ENCODE results near the gene OR10G7. TPM values are rescaled to one million over a fixed set of nuclear protein-coding genes. Genes with fewer than 3 reads are reported as not detected.
"Not testable (repeated sequence)": the region's sequence is repeated elsewhere in the genome, so short reads cannot be mapped to it uniquely, and the experiment has no call there.

OR10G7 gene
- total and polyA plus RNA-seq, 2 donors = not detected

GRCh38 chr11:124071623-124071948, 30.5 kb upstream of the OR10G7 start:
- no peak for DNase-seq (ENCODE audit: extremely low spot score)
- H3K36me3 ChIP-seq (ENCODE audit: insufficient read depth) = no peaks in the 10 kb centered on the region
- H3K4me3 ChIP-seq (ENCODE audit: low read depth, low read length) = no peak overlapping the region
- peaks cover 1% of the 10 kb centered on the region for H3K4me1 ChIP-seq (ENCODE audit: insufficient read depth)
- H3K27ac ChIP-seq (ENCODE audit: low read depth) = no peak overlapping the region
- WGBS = 75% methylated on average over 4 of the region's 4 CpGs

DNA sequence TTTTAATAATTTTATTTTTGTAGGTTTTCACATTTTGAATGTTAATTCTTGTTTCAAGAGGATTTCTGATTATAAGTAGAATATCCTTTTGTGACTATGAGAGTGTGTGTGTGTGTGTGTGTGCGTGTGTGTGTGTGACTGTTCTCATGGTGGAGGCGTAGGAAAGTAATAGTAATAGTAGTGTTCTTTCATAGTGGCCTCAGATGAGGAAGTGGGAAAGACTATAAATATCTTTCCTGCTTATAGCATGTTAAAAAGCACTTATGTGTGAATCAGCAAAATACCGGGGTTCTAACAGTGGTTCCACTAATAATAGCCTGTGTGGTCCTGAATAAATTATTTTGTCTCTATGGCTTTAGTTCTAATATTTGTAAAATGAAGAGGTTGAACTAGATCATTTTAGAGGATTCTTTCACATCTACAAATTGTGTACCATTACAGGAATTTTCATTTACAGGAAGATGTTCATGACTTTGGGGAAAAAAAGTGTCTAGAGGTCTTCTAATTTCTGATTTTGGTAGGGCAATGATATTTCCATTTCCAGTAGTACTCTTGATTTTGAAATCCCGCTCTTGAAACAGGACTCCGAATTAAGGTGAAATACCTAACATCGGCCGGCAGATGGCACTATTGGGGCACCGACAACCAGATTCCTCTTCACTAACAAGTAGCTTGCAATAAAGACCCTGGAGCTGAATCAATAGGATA, 29.9 kb upstream of the OR10G7 start:
- Histone ChIP-seq H3K27ac (ENCODE audit: low read depth) (no peak overlapping the region), H3K4me3 (ENCODE audit: low read depth, low read length) (no peak overlapping the region), H3K4me1 (ENCODE audit: insufficient read depth) (peaks cover 1% of the 10 kb centered on the region), H3K36me3 (ENCODE audit: insufficient read depth) (no peaks in the 10 kb centered on the region)
- 11% methylated on average over 8 of the region's 8 CpGs for WGBS
- DNase-seq (ENCODE audit: extremely low spot score) = peak; percentile 52

- H3K4me3 ChIP-seq (ENCODE audit: low read depth, low read length) = no peak overlapping the region
- H3K4me1 ChIP-seq (ENCODE audit: insufficient read depth) = peaks cover 1% of the 10 kb centered on the region
- H3K36me3 ChIP-seq (ENCODE audit: insufficient read depth) = no peaks in the 10 kb centered on the region
- no peak overlapping the region for H3K27ac ChIP-seq (ENCODE audit: low read depth)
- WGBS = 27% methylated on average over 28 of the region's 28 CpGs
- no peak for DNase-seq (ENCODE audit: extremely low spot score)
Observed at GRCh38 chr11:124069429-124070401, 28.6 kb upstream of the OR10G7 start.

GRCh38 chr11:124068601-124069110, 27.5 kb upstream of the OR10G7 start:
- H3K4me3 ChIP-seq (ENCODE audit: low read depth, low read length) = no peak overlapping the region
- H3K4me1 ChIP-seq (ENCODE audit: insufficient read depth) = peaks cover 1% of the 10 kb centered on the region
- no peaks in the 10 kb centered on the region for H3K36me3 ChIP-seq (ENCODE audit: insufficient read depth)
- DNase-seq (ENCODE audit: extremely low spot score) = no peak
- no peak overlapping the region for H3K27ac ChIP-seq (ENCODE audit: low read depth)
- 62% methylated on average over 4 of the region's 4 CpGs for WGBS

- Histone ChIP-seq H3K4me1 (ENCODE audit: insufficient read depth) (no peaks in the 10 kb centered on the region), H3K36me3 (ENCODE audit: insufficient read depth) (no peaks in the 10 kb centered on the region), H3K27ac (ENCODE audit: low read depth) (no peak overlapping the region), H3K4me3 (ENCODE audit: low read depth, low read length) (no peak overlapping the region)
- 90% methylated on average over 3 of the region's 3 CpGs for WGBS
- DNase-seq (ENCODE audit: extremely low spot score) = no peak
Observed at GRCh38 chr11:124052966-124053365, 11.8 kb upstream of the OR10G7 start.

- no peaks in the 10 kb centered on the region for H3K4me1 ChIP-seq (ENCODE audit: insufficient read depth)
- no peak for DNase-seq (ENCODE audit: extremely low spot score)
- no peak overlapping the region for H3K27ac ChIP-seq (ENCODE audit: low read depth)
- 51% methylated on average over 1 of the region's 1 CpG for WGBS
- H3K4me3 ChIP-seq (ENCODE audit: low read depth, low read length) = no peak overlapping the region
- no peaks in the 10 kb centered on the region for H3K36me3 ChIP-seq (ENCODE audit: insufficient read depth)
Observed at GRCh38 chr11:124050748-124051147, 9.6 kb upstream of the OR10G7 start.

GRCh38 chr11:124043420-124043819, 2.3 kb upstream of the OR10G7 start:
- Histone ChIP-seq H3K4me3 (ENCODE audit: low read depth, low read length) (no peak overlapping the region), H3K36me3 (ENCODE audit: insufficient read depth) (no peaks in the 10 kb centered on the region), H3K4me1 (ENCODE audit: insufficient read depth) (no peaks in the 10 kb centered on the region), H3K27ac (ENCODE audit: low read depth) (no peak overlapping the region)
- DNase-seq (ENCODE audit: extremely low spot score) = no peak
- 77% methylated on average over 4 of the region's 4 CpGs for WGBS

DNA sequence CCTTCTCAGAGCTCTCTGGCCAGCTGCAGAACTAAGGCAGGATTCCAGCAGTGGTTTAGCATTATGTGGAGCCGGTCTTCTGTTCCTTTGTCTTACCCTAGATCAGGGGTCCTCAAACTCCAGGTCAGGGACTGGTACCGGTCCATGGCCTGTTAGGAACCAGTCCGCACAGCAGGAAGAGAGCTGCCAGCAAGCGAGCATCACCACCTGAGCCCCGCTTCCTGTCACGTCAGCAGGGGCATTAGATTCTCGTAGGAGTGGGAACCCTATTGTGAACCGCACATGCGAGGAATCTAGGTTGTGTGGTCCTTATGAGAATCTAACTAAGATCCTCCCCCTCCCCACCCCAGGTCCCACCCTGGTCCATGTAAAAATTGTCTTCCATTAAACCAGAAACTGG, 1.6 kb downstream of the OR10G7 start:
- 79% methylated on average over 9 of the region's 9 CpGs for WGBS
- H3K36me3 ChIP-seq (ENCODE audit: insufficient read depth) = no peaks in the 10 kb centered on the region
- no peak overlapping the region for H3K27ac ChIP-seq (ENCODE audit: low read depth)
- H3K4me3 ChIP-seq (ENCODE audit: low read depth, low read length) = no peak overlapping the region
- no peak for DNase-seq (ENCODE audit: extremely low spot score)
- H3K4me1 ChIP-seq (ENCODE audit: insufficient read depth) = no peaks in the 10 kb centered on the region

- no peak overlapping the region for H3K27ac ChIP-seq (ENCODE audit: low read depth)
- DNase-seq (ENCODE audit: extremely low spot score) = no peak
- 23% methylated on average over 1 of the region's 1 CpG for WGBS
- H3K4me1 ChIP-seq (ENCODE audit: insufficient read depth) = no peaks in the 10 kb centered on the region
- H3K4me3 ChIP-seq (ENCODE audit: low read depth, low read length) = no peak overlapping the region
- H3K36me3 ChIP-seq (ENCODE audit: insufficient read depth) = no peaks in the 10 kb centered on the region
Observed at GRCh38 chr11:124036666-124037065, 4.5 kb downstream of the OR10G7 start.

GRCh38 chr11:124026498-124026897, 14.6 kb downstream of the OR10G7 start, which contains the start of gene OR10G8:
OR10G8 (plus strand) TSS chr11:124026798; CDS start chr11:124029623, 2,825 bp downstream.
- Histone ChIP-seq H3K4me3 (ENCODE audit: low read depth, low read length) (no peak within 1 kb of the TSS), H3K36me3 (ENCODE audit: insufficient read depth) (no peaks in the 10 kb centered on the region), H3K4me1 (ENCODE audit: insufficient read depth) (no peaks in the 10 kb centered on the region), H3K27ac (ENCODE audit: low read depth) (no peak within 1 kb of the TSS)
- 78% methylated on average over 2 of the region's 2 CpGs for WGBS
- DNase-seq (ENCODE audit: extremely low spot score) = no peak

- H3K4me1 ChIP-seq (ENCODE audit: insufficient read depth); H3K27ac ChIP-seq (ENCODE audit: low read depth); H3K4me3 ChIP-seq (ENCODE audit: low read depth, low read length); DNase-seq (ENCODE audit: extremely low spot score); H3K36me3 ChIP-seq (ENCODE audit: insufficient read depth): not testable (repeated sequence)
- WGBS = 86% methylated on average over 7 of the region's 9 CpGs
Observed at GRCh38 chr11:124015837-124016236, 25.3 kb downstream of the OR10G7 start.

- no peak within 1 kb of the TSS for H3K4me3 ChIP-seq (ENCODE audit: low read depth, low read length)
- no peak within 1 kb of the TSS for H3K27ac ChIP-seq (ENCODE audit: low read depth)
- no peaks in the 10 kb centered on the region for H3K4me1 ChIP-seq (ENCODE audit: insufficient read depth)
- no peaks in the 10 kb centered on the region for H3K36me3 ChIP-seq (ENCODE audit: insufficient read depth)
- DNase-seq (ENCODE audit: extremely low spot score) = no peak
- 77% methylated on average over 2 of the region's 2 CpGs for WGBS
Observed at GRCh38 chr11:124012697-124013096, 28.4 kb downstream of the OR10G7 start, which contains the start of gene OR10G4. OR10G4 (plus strand) TSS chr11:124012997; CDS start chr11:124015575, 2,578 bp downstream.

DNA sequence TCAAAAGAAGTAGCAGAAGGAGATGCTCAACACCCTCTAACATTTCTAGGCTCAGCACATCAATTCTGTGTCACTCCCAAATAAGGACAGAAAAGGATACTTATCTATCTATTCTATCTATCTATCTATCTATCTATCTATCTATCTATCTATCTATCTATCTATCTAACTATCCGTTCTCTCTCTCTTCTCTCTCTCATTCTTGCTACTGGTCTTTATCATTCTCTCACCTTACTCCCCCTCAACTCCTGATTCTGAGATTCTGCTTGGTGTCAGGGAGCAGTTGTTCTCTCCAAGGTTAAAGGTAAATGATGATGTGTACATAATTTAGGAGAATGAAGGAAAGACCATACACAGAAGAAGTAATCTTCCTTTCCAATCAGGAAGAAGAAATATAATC, 46.0 kb downstream of the OR10G7 start, which contains the start of gene OR10G6:
Gene OR10G6 (minus strand): TSS at position 43 of the 400 bp plus-strand sequence. CDS start 0 bp downstream, at position 43.
- WGBS = 70% methylated on average over 1 of the region's 1 CpG
- Histone ChIP-seq H3K27ac (ENCODE audit: low read depth) (no peak within 1 kb of the TSS), H3K4me1 (ENCODE audit: insufficient read depth) (no peaks in the 10 kb centered on the region), H3K4me3 (ENCODE audit: low read depth, low read length) (no peak within 1 kb of the TSS), H3K36me3 (ENCODE audit: insufficient read depth) (no peaks in the 10 kb centered on the region)
- DNase-seq (ENCODE audit: extremely low spot score) = no peak
